ENCODE results near the gene AIFM3.

- TF ChIP-seq POLR2AphosphoS5 (IDR thresholded peaks at IDR 0.05): no peak
- no peak for TF ChIP-seq POLR2A (IDR thresholded peaks at IDR 0.05)
- TF ChIP-seq CTCF (IDR thresholded peaks at IDR 0.05): no peak
Observed at GRCh38 chr22:20945578-20945934, 21.5 kb upstream of the AIFM3 start.
